Panc1 (cell line): Measurements from ENCODE around the gene MEP1A. TPM values are rescaled to one million over a fixed set of nuclear protein-coding genes. Genes with fewer than 3 reads are reported as not detected.

Source experiments
- ATAC-seq: fragments of 200-7000 bp; cut with Tn5 transposase; 2 replicates; pipeline ENCODE4 v1.9.1; 2020; ENCODE audit warnings: mild to moderate bottlenecking, moderate library complexity
- BruUV-seq: library from RNA; stranded (reverse); fragments of 400-500 nt; replicated peaks from 2 replicates; lab custom pipeline; 2021; lab: Mats Ljungman, UMichigan
- CTCF ChIA-PET: fragments of 300-600 bp; sonication (Branson Sonifier 250); formaldehyde crosslinking; loops from one replicate; lab custom pipeline; 2022; ENCODE audit warnings: antibody characterized with exemption; lab: Charles Lee
- POLR2A ChIA-PET: fragments of 300-600 bp; sonication (Branson Sonifier 250); formaldehyde crosslinking; loops from one replicate; lab custom pipeline; 2022; ENCODE audit warnings: antibody characterized with exemption; lab: Charles Lee
- DNase-seq: peaks from one replicate; pipeline ENCODE4 v3.0.0-alpha.2; 2010; ENCODE audit warnings: low read depth, low spot score
- H3K27ac ChIP-seq: 2 replicates; pipeline ENCODE4 v1.5.1; 2011; ENCODE audit warnings: mild to moderate bottlenecking, low read length, inconsistent platforms
- H3K27me3 ChIP-seq: fragments of 200-500 bp; sonication (Bioruptor generic); 2 replicates; pipeline ENCODE4 v1.6.0; 2014; ENCODE audit warnings: low read length, inconsistent platforms; ENCODE audit not compliant: control insufficient read depth, insufficient read depth
- H3K36me3 ChIP-seq: fragments of 200-500 bp; sonication (Bioruptor generic); 2 replicates; pipeline ENCODE4 v1.5.1; 2014; ENCODE audit warnings: inconsistent platforms, mild to moderate bottlenecking, low read length, moderate library complexity; ENCODE audit not compliant: control insufficient read depth, insufficient read depth
- H3K4me1 ChIP-seq: 2 replicates; pipeline ENCODE4 v1.5.1; 2011; ENCODE audit warnings: inconsistent platforms, mild to moderate bottlenecking, low read length, moderate library complexity; ENCODE audit not compliant: control insufficient read depth, insufficient read depth
- H3K4me3 ChIP-seq, 2 experiments: 2 replicates each; pipeline ENCODE4 v1.5.1; 2011 to 2012; ENCODE audit warnings: low read depth in 2 of 2, low read length in 2 of 2, mild to moderate bottlenecking in 2 of 2, inconsistent platforms in 1 of 2, moderate library complexity in 1 of 2
- H3K9me3 ChIP-seq: fragments of 200-500 bp; sonication (Bioruptor generic); 2 replicates; pipeline ENCODE4 v1.5.1; 2014; ENCODE audit warnings: low read depth, mild to moderate bottlenecking, inconsistent platforms, low read length, moderate library complexity; ENCODE audit not compliant: control insufficient read depth, insufficient read depth
- CTCF ChIP-seq: fragments of 450-650 bp; IDR thresholded peaks from 2 replicates; pipeline ENCODE4 v1.5.1; 2017; ENCODE audit warnings: mild to moderate bottlenecking
- POLR2AphosphoS5 ChIP-seq: IDR thresholded peaks from 2 replicates; pipeline ENCODE4 v1.6.1; 2012; ENCODE audit warnings: mild to moderate bottlenecking, low read depth, low read length, moderate library complexity
- REST ChIP-seq, 2 experiments: IDR thresholded peaks; 2 replicates each; pipeline ENCODE4 v1.6.1; 2011 to 2012; ENCODE audit warnings: low read depth in 2 of 2, control low read depth in 1 of 2, low read length in 1 of 2, mild to moderate bottlenecking in 1 of 2, moderate library complexity in 1 of 2; ENCODE audit not compliant: insufficient read depth in 1 of 2
- SIN3A ChIP-seq: IDR thresholded peaks from 2 replicates; pipeline ENCODE4 v1.6.1; 2012; ENCODE audit warnings: low read depth, mild to moderate bottlenecking, low read length, moderate library complexity, borderline replicate concordance; ENCODE audit not compliant: insufficient read depth
- TCF7L2 ChIP-seq: IDR thresholded peaks from 2 replicates; pipeline ENCODE4 v1.6.1; 2011; ENCODE audit warnings: mild to moderate bottlenecking, low read depth, low read length, inconsistent platforms
- in situ Hi-C: cut with HindIII; loops from 2 replicates; pipeline ENCODE4 v1.10.0; 2016; ENCODE audit warnings: low sequenced_read_pairs, low pct_unique_long_range_greater_than_20kb
- intact Hi-C: fragments of 100-400 bp; cut with micrococcal nuclease; formaldehyde crosslinking; loops from one replicate; pipeline ENCODE4 v1.10.0; 2022; ENCODE audit not compliant: unreplicated experiment
- total RNA-seq: library from RNA; stranded (reverse); gene quantifications from one replicate; pipeline ENCODE4 v1.2.1, GENCODE V29; 2021; ENCODE audit not compliant: unreplicated experiment

MEP1A gene
- total RNA-seq, 1 experiment from 2014 or later: not detected

- no peak overlapping the region for H3K27ac ChIP-seq
- ChIA-PET CTCF (interaction anchor here (0.6 kb wide), 1 partner anchor 698 kb away, joined by 3 read pairs; no protein-coding TSS in a partner anchor), POLR2A (interaction anchor here (0.6 kb wide), 1 partner anchor 38 kb away, joined by 3 read pairs; no protein-coding TSS in a partner anchor)
- in situ Hi-C loops: no loop called here
- DNase-seq: no peak
- intact Hi-C loops: no loop called here
- no peaks in the 10 kb centered on the region for H3K36me3 ChIP-seq
- no peaks in the 10 kb centered on the region for H3K4me1 ChIP-seq
- no peaks in the 10 kb centered on the region for H3K27me3 ChIP-seq
- BruUV-seq: no TSS peak
- TF ChIP-seq TCF7L2: no peak
- no peak for TF ChIP-seq CTCF
- TF ChIP-seq POLR2AphosphoS5: no peak
- TF ChIP-seq REST (IDR thresholded peaks at IDR 0.05; ENCODE audit: insufficient read depth in 1 of 2, low read depth in 2 of 2, low read length in 1 of 2): no peak
- TF ChIP-seq SIN3A: no peak
- no peak overlapping the region for H3K4me3 ChIP-seq
- no peaks in the 10 kb centered on the region for H3K9me3 ChIP-seq
- ATAC-seq: no peak
Observed at GRCh38 chr6:46787871-46788540, 5.2 kb upstream of the MEP1A start.

- TF ChIP-seq POLR2AphosphoS5 (no peak), SIN3A (no peak), TCF7L2 (no peak), CTCF (no peak), REST (IDR thresholded peaks at IDR 0.05; ENCODE audit: insufficient read depth in 1 of 2, low read depth in 2 of 2, low read length in 1 of 2) (no peak)
- DNase-seq (no peak), ATAC-seq (no peak)
- in situ Hi-C loops (no loop called here), intact Hi-C loops (no loop called here)
- no peaks in the 10 kb centered on the region for H3K4me1 ChIP-seq
- H3K27me3 ChIP-seq: no peaks in the 10 kb centered on the region
- POLR2A ChIA-PET: no interaction called here
- H3K36me3 ChIP-seq: no peaks in the 10 kb centered on the region
- CTCF ChIA-PET: no interaction called here
- no peak overlapping the region for H3K4me3 ChIP-seq
- BruUV-seq: no TSS peak
- no peaks in the 10 kb centered on the region for H3K9me3 ChIP-seq
- no peak overlapping the region for H3K27ac ChIP-seq
Observed at GRCh38 chr6:46788791-46789190, 4.4 kb upstream of the MEP1A start.
